ENCODE measurements around the gene TMBIM6.
A peak's percentile ranks its signal among the peaks of the same experiment; 100 is the strongest.
"Not testable (repeated sequence)": the region's sequence is repeated elsewhere in the genome, so short reads cannot be mapped to it uniquely, and the experiment has no call there.

The TMBIM6 gene

GRCh38 chr12:49730568-49731101 is 10.7 kb upstream of the TMBIM6 start:
- no peak for TF ChIP-seq CTCF (IDR thresholded peaks at IDR 0.05)
- DNase-seq (ENCODE audit: low spot score), result no peak
- Histone ChIP-seq H3K27ac (no peak overlapping the region), H3K4me3 (no peak overlapping the region)

- no peak for TF ChIP-seq CTCF (IDR thresholded peaks at IDR 0.05)
- no peak overlapping the region for H3K4me3 ChIP-seq
- H3K27ac ChIP-seq, result no peak overlapping the region
- DNase-seq (ENCODE audit: low spot score), result no peak
Observed at GRCh38 chr12:49733219-49734017, 7.9 kb upstream of the TMBIM6 start.

- not testable (repeated sequence) for H3K4me3 ChIP-seq; H3K27ac ChIP-seq; DNase-seq (ENCODE audit: low spot score)
Observed at GRCh38 chr12:49734900-49735299, 6.5 kb upstream of the TMBIM6 start.

- H3K4me3 ChIP-seq; H3K27ac ChIP-seq; DNase-seq (ENCODE audit: low spot score): not testable (repeated sequence)
Observed at GRCh38 chr12:49738721-49739120, 2.6 kb upstream of the TMBIM6 start.

GRCh38 chr12:49740277-49740676 is 1.1 kb upstream of the TMBIM6 start:
- DNase-seq (ENCODE audit: low spot score); H3K4me3 ChIP-seq; H3K27ac ChIP-seq: not testable (repeated sequence)

GRCh38 chr12:49741882-49742620 is 694 bp downstream of the TMBIM6 start:
- TF ChIP-seq CTCF (IDR thresholded peaks at IDR 0.05), result no peak
- H3K27ac ChIP-seq, result peak overlapping the region; percentile 97
- peak; percentile 94 for DNase-seq (ENCODE audit: low spot score)
- H3K4me3 ChIP-seq, result peak overlapping the region; percentile 94

- no peak overlapping the region for H3K4me3 ChIP-seq
- no peak overlapping the region for H3K27ac ChIP-seq
- no peak for DNase-seq (ENCODE audit: low spot score)
- TF ChIP-seq CTCF (IDR thresholded peaks at IDR 0.05), result no peak
Observed at GRCh38 chr12:49744363-49744885, 3.1 kb downstream of the TMBIM6 start.

GRCh38 chr12:49748306-49748705 is 6.9 kb downstream of the TMBIM6 start:
- no peak overlapping the region for H3K27ac ChIP-seq
- no peak for TF ChIP-seq CTCF (IDR thresholded peaks at IDR 0.05)
- no peak overlapping the region for H3K4me3 ChIP-seq
- DNase-seq (ENCODE audit: low spot score), result no peak
